CD4-positive, alpha-beta T cell (primary cell): Measurements from ENCODE around the gene NAGS. TPM values are rescaled to one million over a fixed set of nuclear protein-coding genes. Genes with fewer than 3 reads are reported as not detected.
A peak's percentile ranks its signal among the peaks of the same experiment; 100 is the strongest.

Experiments used
- ATAC-seq: fragments of 200-7000 bp; cut with Tn5 transposase; one replicate; pipeline ENCODE4 v1.10.0; 2022; ENCODE audit warnings: mild to moderate bottlenecking; ENCODE audit not compliant: poor library complexity
- CTCF ChIA-PET: fragments of 350-600 bp; sonication (Branson Sonifier 250); formaldehyde crosslinking; loops from one replicate; lab custom pipeline; 2021; ENCODE audit warnings: antibody characterized with exemption, inconsistent platforms; lab: Charles Lee
- POLR2A ChIA-PET: fragments of 350-600 bp; sonication (Branson Sonifier 250); formaldehyde crosslinking; loops from one replicate; lab custom pipeline; 2021; ENCODE audit warnings: antibody characterized with exemption, inconsistent platforms; lab: Charles Lee
- DNase-seq, 14 experiments: peaks; one replicate each; pipeline ENCODE4 v3.0.0-alpha.2; 2013 to 2020; ENCODE audit warnings: mixed read lengths in 2 of 14
- H3K27ac ChIP-seq, 2 donors: one replicate each; pipeline versions ENCODE4 v1.5.1 to v1.7.0; 2013; ENCODE audit warnings: low read length in 2 of 2, low read depth in 1 of 2, mild to moderate bottlenecking in 1 of 2
- H3K27me3 ChIP-seq, 2 experiments: 1 replicate in 1 of 2; 2 replicates in 1 of 2; pipeline versions ENCODE4 v1.6.1 to v1.7.0; 2013; ENCODE audit warnings: low read length in 2 of 2, control low read depth in 1 of 2, mild to moderate bottlenecking in 1 of 2, moderate library complexity in 1 of 2; ENCODE audit not compliant: insufficient read depth in 2 of 2, control insufficient read depth in 1 of 2
- H3K36me3 ChIP-seq: one replicate; pipeline ENCODE4 v1.6.1; 2013; ENCODE audit warnings: low read length, control low read depth; ENCODE audit not compliant: insufficient read depth
- H3K4me1 ChIP-seq: one replicate; pipeline ENCODE4 v1.6.1; 2013; ENCODE audit warnings: low read length, control low read depth; ENCODE audit not compliant: insufficient read depth
- H3K4me3 ChIP-seq: one replicate; pipeline ENCODE4 v1.5.1; 2013; ENCODE audit warnings: mild to moderate bottlenecking, low read length, moderate library complexity
- H3K9me3 ChIP-seq, 2 experiments: 1 replicate in 1 of 2; 2 replicates in 1 of 2; pipeline versions ENCODE4 v1.6.1 to v1.7.0; 2013; ENCODE audit warnings: low read length in 2 of 2, mild to moderate bottlenecking in 2 of 2, control low read depth in 1 of 2, moderate library complexity in 1 of 2; ENCODE audit not compliant: control insufficient read depth in 1 of 2, insufficient read depth in 1 of 2
- H3K27ac Mint-ChIP-seq: one replicate; pipeline ENCODE4 v1.8.0; 2020; ENCODE audit warnings: mixed read lengths
- H3K27me3 Mint-ChIP-seq: one replicate; pipeline ENCODE4 v1.8.0; 2021; ENCODE audit warnings: mixed read lengths
- H3K36me3 Mint-ChIP-seq: one replicate; pipeline ENCODE4 v1.8.0; 2021; ENCODE audit warnings: low read depth, mixed read lengths
- H3K4me1 Mint-ChIP-seq: one replicate; pipeline ENCODE4 v1.8.0; 2021; ENCODE audit warnings: low read depth, mixed read lengths
- H3K4me3 Mint-ChIP-seq: one replicate; pipeline ENCODE4 v1.8.0; 2020; ENCODE audit warnings: mild to moderate bottlenecking, mixed read lengths
- H3K9me3 Mint-ChIP-seq: one replicate; pipeline ENCODE4 v1.8.0; 2020; ENCODE audit warnings: mixed read lengths
- CTCF ChIP-seq: fragments of 200-600 bp; IDR thresholded peaks from one replicate; pipeline ENCODE4 v1.8.0; 2022; ENCODE audit warnings: antibody characterized with exemption, mild to moderate bottlenecking
- intact Hi-C, 2 experiments: fragments of 100-400 bp; cut with DNase I in 1 of 2; cut with micrococcal nuclease in 1 of 2; formaldehyde crosslinking; loops; one replicate each; pipeline versions ENCODE4 v1.15.1 to v1.9.0; 2023 to 2025; cut with DNase I, micrococcal nuclease
- total RNA-seq, 174 experiments: library from RNA in 2 of 174; stranded (reverse) in 2 of 174; gene quantifications; one replicate each; pipeline ENCODE4 v1.2.3 and lab custom pipeline; 2021 to 2026

The NAGS gene
- total RNA-seq, 2 experiments from 2014 or later, result 0.14 to 0.56 TPM

- Mint-ChIP-seq H3K4me3 (no peak overlapping the region), H3K27ac (no peak overlapping the region), H3K4me1 (no peaks in the 10 kb centered on the region), H3K27me3 (peaks cover 78% of the 10 kb centered on the region), H3K9me3 (no peaks in the 10 kb centered on the region), H3K36me3 (no peaks in the 10 kb centered on the region)
- no peak for DNase-seq
- H3K4me3 ChIP-seq, result no peak overlapping the region
- no peak for ATAC-seq
- peaks cover 15% of the 10 kb centered on the region for H3K4me1 ChIP-seq
- CTCF ChIA-PET, result no interaction called here
- POLR2A ChIA-PET, result no interaction called here
- H3K9me3 ChIP-seq, result peaks cover 0 to 6% of the 10 kb centered on the region in 2 experiments
- intact Hi-C loops, result no loop called here
- no peak for TF ChIP-seq CTCF
- H3K36me3 ChIP-seq, result no peaks in the 10 kb centered on the region
- peaks cover 33 to 57% of the 10 kb centered on the region in 2 experiments for H3K27me3 ChIP-seq
- no peak overlapping the region for H3K27ac ChIP-seq
Measured at GRCh38 chr17:43982171-43982570, 22.3 kb upstream of the NAGS start.

GRCh38 chr17:43983196-43983514, 21.3 kb upstream of the NAGS start:
- DNase-seq (no peak), ATAC-seq (no peak)
- Histone ChIP-seq H3K9me3 (peaks cover 0 to 6% of the 10 kb centered on the region in 2 experiments), H3K4me1 (peaks cover 15% of the 10 kb centered on the region), H3K27ac (no peak overlapping the region), H3K4me3 (no peak overlapping the region), H3K27me3 (peaks cover 35 to 63% of the 10 kb centered on the region in 2 experiments), H3K36me3 (no peaks in the 10 kb centered on the region)
- CTCF ChIA-PET, result no interaction called here
- Mint-ChIP-seq H3K9me3 (no peaks in the 10 kb centered on the region), H3K27me3 (peaks cover 84% of the 10 kb centered on the region), H3K27ac (no peak overlapping the region), H3K36me3 (no peaks in the 10 kb centered on the region), H3K4me3 (no peak overlapping the region), H3K4me1 (no peaks in the 10 kb centered on the region)
- POLR2A ChIA-PET, result no interaction called here
- intact Hi-C loops, result no loop called here
- no peak for TF ChIP-seq CTCF

GRCh38 chr17:43983515-43984411, 20.7 kb upstream of the NAGS start:
- DNase-seq (peak in 2 of 14 experiments; percentile 5 to 20), ATAC-seq (no peak)
- Histone ChIP-seq H3K9me3 (peaks cover 0 to 6% of the 10 kb centered on the region in 2 experiments), H3K4me1 (peaks cover 15% of the 10 kb centered on the region), H3K27me3 (peaks cover 35 to 63% of the 10 kb centered on the region in 2 experiments), H3K27ac (no peak overlapping the region), H3K4me3 (no peak overlapping the region), H3K36me3 (no peaks in the 10 kb centered on the region)
- no peak overlapping the region for H3K4me3 Mint-ChIP-seq
- no peaks in the 10 kb centered on the region for H3K9me3 Mint-ChIP-seq
- ChIA-PET CTCF (no interaction called here), POLR2A (no interaction called here)
- H3K27me3 Mint-ChIP-seq, result peaks cover 84% of the 10 kb centered on the region
- intact Hi-C loops, result no loop called here
- no peak overlapping the region for H3K27ac Mint-ChIP-seq
- no peaks in the 10 kb centered on the region for H3K36me3 Mint-ChIP-seq
- no peaks in the 10 kb centered on the region for H3K4me1 Mint-ChIP-seq
- no peak for TF ChIP-seq CTCF
